Right lung (tissue), 5 donors: ENCODE results near the gene SERBP1. TPM values are rescaled to one million over a fixed set of nuclear protein-coding genes. Genes with fewer than 3 reads are reported as not detected.

ENCODE experiments used
- DNase-seq, 2 donors: peaks; one replicate each; pipeline ENCODE4 v3.0.0-alpha.2; 2013
- polyA plus RNA-seq, 5 donors: library from polyadenylated mRNA; unstranded; fragments of 120-200 nt; gene quantifications; one replicate each; pipeline versions ENCODE4 v1.2.1 to v1.2.3, GENCODE V29; 2013; ENCODE audit warnings: inconsistent platforms in 1 of 5, low replicate concordance in 1 of 5; ENCODE audit not compliant: insufficient read length in 5 of 5, insufficient read depth in 1 of 5

Gene SERBP1
- polyA plus RNA-seq, 5 donors: 300 to 355 (median 332) TPM

- no peak for DNase-seq
Measured at GRCh38 chr1:67368046-67368514, 62.1 kb downstream of the SERBP1 start.

- peak; percentile 17 to 19 for DNase-seq
Measured at GRCh38 chr1:67367370-67368045, 62.7 kb downstream of the SERBP1 start.

GRCh38 chr1:67361641-67362040 lies 68.6 kb downstream of the SERBP1 start:
- DNase-seq: no peak

GRCh38 chr1:67359592-67359991 lies 70.6 kb downstream of the SERBP1 start:
- no peak for DNase-seq

Other genes starting within 250 kb of the SERBP1 start
- 1 to 10 TPM in 2 of 5 donors, under 1 TPM in 3; 0.73 to 1.2 (median 0.90) TPM for gene IL12RB2, start 122.5 kb downstream of the SERBP1 start, polyA plus RNA-seq